Tibial artery (tissue), 4 donors: Measurements from ENCODE around the gene PLEKHG7.
"Not testable (repeated sequence)": the region's sequence is repeated elsewhere in the genome, so short reads cannot be mapped to it uniquely, and the experiment has no call there.

ENCODE experiments used
- DNase-seq, 2 donors: peaks; one replicate each; pipeline ENCODE4 v3.0.0-alpha.2; 2019
- H3K27ac ChIP-seq, 2 donors: fragments of 200-600 bp; sonication (generic) in 1 of 2; 1 replicate in 1 of 2; 2 replicates in 1 of 2; pipeline ENCODE4 v1.5.1; 2018 to 2019; ENCODE audit warnings: mild to moderate bottlenecking in 1 of 2
- H3K27me3 ChIP-seq, 2 donors: fragments of 200-600 bp; sonication (generic) in 1 of 2; one replicate each; pipeline versions ENCODE4 v1.5.1 to v1.6.0; 2016 to 2019
- H3K36me3 ChIP-seq, 3 donors: fragments of 200-600 bp; sonication (generic) in 2 of 3; one replicate each; pipeline ENCODE4 v1.5.1; 2016 to 2019; ENCODE audit warnings: mild to moderate bottlenecking in 2 of 3
- H3K4me1 ChIP-seq, 4 donors: fragments of 200-600 bp; sonication (generic) in 2 of 4; 1 replicate in 3 of 4; 2 replicates in 1 of 4; pipeline ENCODE4 v1.5.1; 2016 to 2019
- H3K4me3 ChIP-seq, 2 donors: fragments of 200-600 bp; sonication (generic) in 1 of 2; 1 replicate in 1 of 2; 2 replicates in 1 of 2; pipeline ENCODE4 v1.5.1; 2018 to 2019; ENCODE audit warnings: mild to moderate bottlenecking in 2 of 2
- H3K9me3 ChIP-seq, 3 donors: fragments of 200-600 bp; sonication (generic) in 1 of 3; one replicate each; pipeline ENCODE4 v1.5.1; 2016 to 2019
- CTCF ChIP-seq, 2 experiments: fragments of 200-600 bp in 1 of 2; fragments of 450-650 bp in 1 of 2; IDR thresholded peaks; one replicate each; pipeline ENCODE4 v1.5.1; 2017 to 2019; ENCODE audit warnings: antibody characterized with exemption in 2 of 2, mild to moderate bottlenecking in 1 of 2, moderate library complexity in 1 of 2
- intact Hi-C: fragments of 100-400 bp; cut with DNase I; formaldehyde crosslinking; loops from one replicate; pipeline ENCODE4 v1.15.0; 2023; ENCODE audit warnings: low total_unique reads

The PLEKHG7 gene

GRCh38 chr12:92747151-92747550 is 44.4 kb downstream of the PLEKHG7 start:
- H3K27ac ChIP-seq = no peak overlapping the region
- intact Hi-C loops = no loop called here

GRCh38 chr12:92749691-92750090 is 46.9 kb downstream of the PLEKHG7 start:
- intact Hi-C loops, DNase-seq, H3K27me3 ChIP-seq, H3K36me3 ChIP-seq, H3K9me3 ChIP-seq, H3K4me3 ChIP-seq, H3K27ac ChIP-seq, H3K4me1 ChIP-seq: not testable (repeated sequence)

More at GRCh38 chr12:92747151-92747550, 44.4 kb downstream of the PLEKHG7 start:
- no peak overlapping the region for H3K4me3 ChIP-seq
- no peaks in the 10 kb centered on the region for H3K36me3 ChIP-seq
- H3K9me3 ChIP-seq = no peaks in the 10 kb centered on the region
- TF ChIP-seq CTCF (IDR thresholded peaks at IDR 0.05) = no peak
- H3K4me1 ChIP-seq = peaks cover 0 to 10% (median 8%) of the 10 kb centered on the region in 4 donors
- no peaks in the 10 kb centered on the region for H3K27me3 ChIP-seq
- DNase-seq = no peak

GRCh38 chr12:92753976-92754885 is 51.4 kb downstream of the PLEKHG7 start:
- DNase-seq = no peak
- Histone ChIP-seq H3K4me1 (no peaks in the 10 kb centered on the region), H3K4me3 (no peak overlapping the region), H3K36me3 (no peaks in the 10 kb centered on the region), H3K27me3 (no peaks in the 10 kb centered on the region), H3K27ac (no peak overlapping the region), H3K9me3 (no peaks in the 10 kb centered on the region)
- TF ChIP-seq CTCF (IDR thresholded peaks at IDR 0.05) = no peak
- intact Hi-C loops = no loop called here

GRCh38 chr12:92756898-92757596 is 54.3 kb downstream of the PLEKHG7 start:
- Histone ChIP-seq H3K4me1 (no peaks in the 10 kb centered on the region), H3K4me3 (no peak overlapping the region), H3K9me3 (peaks cover 0 to 3% (median 0%) of the 10 kb centered on the region in 3 donors), H3K36me3 (no peaks in the 10 kb centered on the region), H3K27ac (no peak overlapping the region), H3K27me3 (no peaks in the 10 kb centered on the region)
- TF ChIP-seq CTCF (IDR thresholded peaks at IDR 0.05) = no peak
- intact Hi-C loops = no loop called here
- DNase-seq = no peak

GRCh38 chr12:92757597-92758121 is 54.9 kb downstream of the PLEKHG7 start:
- Histone ChIP-seq H3K36me3 (no peaks in the 10 kb centered on the region), H3K9me3 (peaks cover 0 to 4% (median 0%) of the 10 kb centered on the region in 3 donors), H3K27me3 (no peaks in the 10 kb centered on the region), H3K27ac (no peak overlapping the region), H3K4me1 (no peaks in the 10 kb centered on the region), H3K4me3 (no peak overlapping the region)
- intact Hi-C loops = no loop called here
- TF ChIP-seq CTCF (IDR thresholded peaks at IDR 0.05) = no peak
- no peak for DNase-seq
